Fibroblast of peridontal ligament (primary cell): ENCODE results near the gene PDE4D.

Source experiments
- DNase-seq: peaks from one replicate; pipeline ENCODE4 v3.0.0-alpha.2; 2010; ENCODE audit errors: extremely low read depth

Gene PDE4D

GRCh38 chr5:59366784-59367183, 526.7 kb downstream of the PDE4D start:
- no peak for DNase-seq

GRCh38 chr5:59362438-59362837, 531.1 kb downstream of the PDE4D start:
- DNase-seq, result no peak

GRCh38 chr5:59361454-59361853, 532.1 kb downstream of the PDE4D start:
- no peak for DNase-seq

- DNase-seq, result peak; percentile 2
Observed at GRCh38 chr5:59360130-59360555, 533.4 kb downstream of the PDE4D start.

- no peak for DNase-seq
Observed at GRCh38 chr5:59358005-59358861, 535.3 kb downstream of the PDE4D start.

- no peak for DNase-seq
Observed at GRCh38 chr5:59357381-59357977, 536.0 kb downstream of the PDE4D start.

- no peak for DNase-seq
Observed at GRCh38 chr5:59356813-59357380, 536.6 kb downstream of the PDE4D start.

GRCh38 chr5:59354811-59355210, 538.7 kb downstream of the PDE4D start:
- no peak for DNase-seq

GRCh38 chr5:59354274-59354673, 539.3 kb downstream of the PDE4D start:
- no peak for DNase-seq

GRCh38 chr5:59351076-59351794, 542.3 kb downstream of the PDE4D start:
- peak; percentile 10 for DNase-seq

- no peak for DNase-seq
Observed at GRCh38 chr5:59348189-59348588, 545.3 kb downstream of the PDE4D start.

- DNase-seq, result no peak
Observed at GRCh38 chr5:59346982-59347381, 546.5 kb downstream of the PDE4D start.

- no peak for DNase-seq
Observed at GRCh38 chr5:59346514-59346913, 547.0 kb downstream of the PDE4D start.

- no peak for DNase-seq
Observed at GRCh38 chr5:59342181-59342580, 551.3 kb downstream of the PDE4D start.

GRCh38 chr5:59341760-59342159, 551.8 kb downstream of the PDE4D start:
- no peak for DNase-seq

GRCh38 chr5:59341155-59341554, 552.4 kb downstream of the PDE4D start:
- no peak for DNase-seq

GRCh38 chr5:59340637-59341036, 552.9 kb downstream of the PDE4D start:
- no peak for DNase-seq

GRCh38 chr5:59337240-59337639, 556.3 kb downstream of the PDE4D start:
- no peak for DNase-seq

- no peak for DNase-seq
Observed at GRCh38 chr5:59335544-59335943, 558.0 kb downstream of the PDE4D start.

- no peak for DNase-seq
Observed at GRCh38 chr5:59333416-59333815, 560.1 kb downstream of the PDE4D start.

GRCh38 chr5:59332236-59332973, 561.1 kb downstream of the PDE4D start:
- DNase-seq, result no peak

GRCh38 chr5:59330680-59331079, 562.8 kb downstream of the PDE4D start:
- DNase-seq, result no peak
